Measurements from ENCODE around the gene SSUH2. TPM values are rescaled to one million over a fixed set of nuclear protein-coding genes. Genes with fewer than 3 reads are reported as not detected.

Gene SSUH2
- total RNA-seq, 1 experiment from 2014 or later, result 0.22 TPM

GRCh38 chr3:8629151-8630021 lies 15.2 kb downstream of the SSUH2 start:
- Histone ChIP-seq H3K27me3 (ENCODE audit: low read length) (no peaks in the 10 kb centered on the region), H3K9me2 (replicated peaks; ENCODE audit: insufficient read depth, low read length) (no peaks in the 10 kb centered on the region), H3K9me3 (ENCODE audit: low read length) (no peaks in the 10 kb centered on the region), H3K36me3 (ENCODE audit: insufficient read depth, low read length) (no peaks in the 10 kb centered on the region), H3K27ac (ENCODE audit: low read length) (no peak overlapping the region), H3K4me1 (ENCODE audit: low read length) (no peaks in the 10 kb centered on the region), H2AFZ (ENCODE audit: low read length) (no peak overlapping the region), H3K4me2 (ENCODE audit: low read depth, low read length, poor library complexity, severe bottlenecking) (no peak overlapping the region), H4K20me1 (ENCODE audit: insufficient read depth, low read depth, low read length) (no peaks in the 10 kb centered on the region), H3K4me3 (ENCODE audit: low read length) (no peak overlapping the region), H3K9ac (ENCODE audit: low read length) (no peak overlapping the region), H3K79me2 (ENCODE audit: low read length) (no peaks in the 10 kb centered on the region)
- DNase-seq, result no peak

- Histone ChIP-seq H3K27ac (ENCODE audit: low read length) (no peak overlapping the region), H3K4me1 (ENCODE audit: low read length) (no peaks in the 10 kb centered on the region), H3K9ac (ENCODE audit: low read length) (no peak overlapping the region), H3K9me2 (replicated peaks; ENCODE audit: insufficient read depth, low read length) (no peaks in the 10 kb centered on the region), H2AFZ (ENCODE audit: low read length) (no peak overlapping the region), H3K9me3 (ENCODE audit: low read length) (no peaks in the 10 kb centered on the region), H3K36me3 (ENCODE audit: insufficient read depth, low read length) (no peaks in the 10 kb centered on the region), H3K79me2 (ENCODE audit: low read length) (no peaks in the 10 kb centered on the region), H3K4me3 (ENCODE audit: low read length) (no peak overlapping the region), H4K20me1 (ENCODE audit: insufficient read depth, low read depth, low read length) (no peaks in the 10 kb centered on the region), H3K27me3 (ENCODE audit: low read length) (no peaks in the 10 kb centered on the region), H3K4me2 (ENCODE audit: low read depth, low read length, poor library complexity, severe bottlenecking) (no peak overlapping the region)
- no peak for DNase-seq
Measured at GRCh38 chr3:8627949-8628348, 16.6 kb downstream of the SSUH2 start.

GRCh38 chr3:8627201-8627940 lies 17.2 kb downstream of the SSUH2 start:
- Histone ChIP-seq H2AFZ (ENCODE audit: low read length) (no peak overlapping the region), H3K36me3 (ENCODE audit: insufficient read depth, low read length) (no peaks in the 10 kb centered on the region), H4K20me1 (ENCODE audit: insufficient read depth, low read depth, low read length) (no peaks in the 10 kb centered on the region), H3K9ac (ENCODE audit: low read length) (no peak overlapping the region), H3K4me2 (ENCODE audit: low read depth, low read length, poor library complexity, severe bottlenecking) (no peak overlapping the region), H3K27me3 (ENCODE audit: low read length) (no peaks in the 10 kb centered on the region), H3K9me2 (replicated peaks; ENCODE audit: insufficient read depth, low read length) (no peaks in the 10 kb centered on the region), H3K9me3 (ENCODE audit: low read length) (no peaks in the 10 kb centered on the region), H3K79me2 (ENCODE audit: low read length) (no peaks in the 10 kb centered on the region), H3K4me1 (ENCODE audit: low read length) (no peaks in the 10 kb centered on the region), H3K4me3 (ENCODE audit: low read length) (no peak overlapping the region), H3K27ac (ENCODE audit: low read length) (no peak overlapping the region)
- no peak for DNase-seq

- Histone ChIP-seq H3K4me1 (ENCODE audit: low read length) (no peaks in the 10 kb centered on the region), H4K20me1 (ENCODE audit: insufficient read depth, low read depth, low read length) (no peaks in the 10 kb centered on the region), H3K4me3 (ENCODE audit: low read length) (no peak overlapping the region), H3K9ac (ENCODE audit: low read length) (no peak overlapping the region), H3K27ac (ENCODE audit: low read length) (no peak overlapping the region), H3K36me3 (ENCODE audit: insufficient read depth, low read length) (no peaks in the 10 kb centered on the region), H3K9me3 (ENCODE audit: low read length) (no peaks in the 10 kb centered on the region), H3K9me2 (replicated peaks; ENCODE audit: insufficient read depth, low read length) (no peaks in the 10 kb centered on the region), H3K4me2 (ENCODE audit: low read depth, low read length, poor library complexity, severe bottlenecking) (no peak overlapping the region), H2AFZ (ENCODE audit: low read length) (no peak overlapping the region), H3K79me2 (ENCODE audit: low read length) (no peaks in the 10 kb centered on the region), H3K27me3 (ENCODE audit: low read length) (no peaks in the 10 kb centered on the region)
- no peak for DNase-seq
Measured at GRCh38 chr3:8625991-8626390, 18.6 kb downstream of the SSUH2 start.

GRCh38 chr3:8624612-8625011 lies 20.0 kb downstream of the SSUH2 start:
- no peaks in the 10 kb centered on the region for H3K9me3 ChIP-seq (ENCODE audit: low read length)
- no peak for DNase-seq
- no peak overlapping the region for H3K9ac ChIP-seq (ENCODE audit: low read length)
- no peaks in the 10 kb centered on the region for H3K79me2 ChIP-seq (ENCODE audit: low read length)
- H3K4me3 ChIP-seq (ENCODE audit: low read length), result no peak overlapping the region
- H3K9me2 ChIP-seq (replicated peaks; ENCODE audit: insufficient read depth, low read length), result no peaks in the 10 kb centered on the region
- no peaks in the 10 kb centered on the region for H3K27me3 ChIP-seq (ENCODE audit: low read length)
- no peaks in the 10 kb centered on the region for H4K20me1 ChIP-seq (ENCODE audit: insufficient read depth, low read depth, low read length)
- H3K4me1 ChIP-seq (ENCODE audit: low read length), result no peaks in the 10 kb centered on the region
- H3K27ac ChIP-seq (ENCODE audit: low read length), result no peak overlapping the region
- no peaks in the 10 kb centered on the region for H3K36me3 ChIP-seq (ENCODE audit: insufficient read depth, low read length)
- H3K4me2 ChIP-seq (ENCODE audit: low read depth, low read length, poor library complexity, severe bottlenecking), result no peak overlapping the region
- no peak overlapping the region for H2AFZ ChIP-seq (ENCODE audit: low read length)

- Histone ChIP-seq H3K4me1 (ENCODE audit: low read length) (no peaks in the 10 kb centered on the region), H3K4me2 (ENCODE audit: low read depth, low read length, poor library complexity, severe bottlenecking) (no peak overlapping the region), H3K9ac (ENCODE audit: low read length) (no peak overlapping the region), H3K27ac (ENCODE audit: low read length) (no peak overlapping the region), H3K9me3 (ENCODE audit: low read length) (no peaks in the 10 kb centered on the region), H3K79me2 (ENCODE audit: low read length) (no peaks in the 10 kb centered on the region), H3K27me3 (ENCODE audit: low read length) (no peaks in the 10 kb centered on the region), H4K20me1 (ENCODE audit: insufficient read depth, low read depth, low read length) (no peaks in the 10 kb centered on the region), H2AFZ (ENCODE audit: low read length) (no peak overlapping the region), H3K4me3 (ENCODE audit: low read length) (no peak overlapping the region), H3K9me2 (replicated peaks; ENCODE audit: insufficient read depth, low read length) (no peaks in the 10 kb centered on the region), H3K36me3 (ENCODE audit: insufficient read depth, low read length) (no peaks in the 10 kb centered on the region)
- DNase-seq, result no peak
Measured at GRCh38 chr3:8623741-8624140, 20.9 kb downstream of the SSUH2 start.

- no peak overlapping the region for H3K27ac ChIP-seq (ENCODE audit: low read length)
- no peak overlapping the region for H2AFZ ChIP-seq (ENCODE audit: low read length)
- H3K27me3 ChIP-seq (ENCODE audit: low read length), result no peaks in the 10 kb centered on the region
- no peaks in the 10 kb centered on the region for H3K36me3 ChIP-seq (ENCODE audit: insufficient read depth, low read length)
- no peak overlapping the region for H3K9ac ChIP-seq (ENCODE audit: low read length)
- no peaks in the 10 kb centered on the region for H4K20me1 ChIP-seq (ENCODE audit: insufficient read depth, low read depth, low read length)
- no peaks in the 10 kb centered on the region for H3K79me2 ChIP-seq (ENCODE audit: low read length)
- no peak overlapping the region for H3K4me2 ChIP-seq (ENCODE audit: low read depth, low read length, poor library complexity, severe bottlenecking)
- no peaks in the 10 kb centered on the region for H3K9me2 ChIP-seq (replicated peaks; ENCODE audit: insufficient read depth, low read length)
- H3K4me1 ChIP-seq (ENCODE audit: low read length), result no peaks in the 10 kb centered on the region
- no peaks in the 10 kb centered on the region for H3K9me3 ChIP-seq (ENCODE audit: low read length)
- peak; percentile 83 for DNase-seq
- H3K4me3 ChIP-seq (ENCODE audit: low read length), result no peak overlapping the region
Measured at GRCh38 chr3:8622873-8623691, 21.5 kb downstream of the SSUH2 start.

GRCh38 chr3:8621872-8622271 lies 22.7 kb downstream of the SSUH2 start:
- Histone ChIP-seq H3K9me3 (ENCODE audit: low read length) (no peaks in the 10 kb centered on the region), H3K9me2 (replicated peaks; ENCODE audit: insufficient read depth, low read length) (no peaks in the 10 kb centered on the region), H3K9ac (ENCODE audit: low read length) (no peak overlapping the region), H3K4me3 (ENCODE audit: low read length) (no peak overlapping the region), H3K27me3 (ENCODE audit: low read length) (no peaks in the 10 kb centered on the region), H3K4me2 (ENCODE audit: low read depth, low read length, poor library complexity, severe bottlenecking) (no peak overlapping the region), H3K36me3 (ENCODE audit: insufficient read depth, low read length) (no peaks in the 10 kb centered on the region), H3K79me2 (ENCODE audit: low read length) (no peaks in the 10 kb centered on the region), H2AFZ (ENCODE audit: low read length) (no peak overlapping the region), H3K27ac (ENCODE audit: low read length) (no peak overlapping the region), H4K20me1 (ENCODE audit: insufficient read depth, low read depth, low read length) (no peaks in the 10 kb centered on the region), H3K4me1 (ENCODE audit: low read length) (no peaks in the 10 kb centered on the region)
- DNase-seq, result no peak

Measured in Karpas-422 (cell line).